H4 (cell line): ENCODE measurements around the gene ENAH. TPM values are rescaled to one million over a fixed set of nuclear protein-coding genes. Genes with fewer than 3 reads are reported as not detected.
"Not testable (repeated sequence)": the region's sequence is repeated elsewhere in the genome, so short reads cannot be mapped to it uniquely, and the experiment has no call there.

Source experiments
- DNase-seq: peaks from one replicate; pipeline ENCODE4 v3.0.0-alpha.2; 2015; ENCODE audit warnings: low spot score
- total RNA-seq: library from RNA; depleted of rRNA; stranded (reverse); fragments of >200 nt; shearing (Covaris generic); gene quantifications from 2 replicates; pipeline ENCODE4 v1.2.3, GENCODE V29; 2014

The ENAH gene
- total RNA-seq, 1 experiment from 2014 or later: 89.4 TPM

- no peak for DNase-seq
Measured at GRCh38 chr1:225527575-225527974, 125.3 kb downstream of the ENAH start.

DNA sequence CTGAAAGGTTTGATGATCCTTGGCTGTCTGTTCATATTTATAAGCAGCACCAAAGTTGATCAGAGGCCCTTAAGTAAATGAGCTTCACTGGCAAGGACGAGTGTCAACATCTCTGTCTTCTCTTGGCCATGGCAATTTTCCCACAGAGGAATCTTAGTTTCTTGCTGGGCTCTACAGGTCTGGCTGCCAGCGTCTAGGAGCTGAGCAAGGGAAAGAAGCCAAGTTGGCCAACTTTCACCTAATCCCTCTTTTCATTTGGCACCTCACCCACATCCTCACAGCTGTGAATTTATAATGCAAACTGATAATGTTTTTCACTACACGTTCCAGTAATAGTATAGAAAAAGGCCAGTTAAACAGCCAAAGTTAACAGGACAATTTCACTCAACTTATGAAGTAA, 126.0 kb downstream of the ENAH start:
- no peak for DNase-seq

DNA sequence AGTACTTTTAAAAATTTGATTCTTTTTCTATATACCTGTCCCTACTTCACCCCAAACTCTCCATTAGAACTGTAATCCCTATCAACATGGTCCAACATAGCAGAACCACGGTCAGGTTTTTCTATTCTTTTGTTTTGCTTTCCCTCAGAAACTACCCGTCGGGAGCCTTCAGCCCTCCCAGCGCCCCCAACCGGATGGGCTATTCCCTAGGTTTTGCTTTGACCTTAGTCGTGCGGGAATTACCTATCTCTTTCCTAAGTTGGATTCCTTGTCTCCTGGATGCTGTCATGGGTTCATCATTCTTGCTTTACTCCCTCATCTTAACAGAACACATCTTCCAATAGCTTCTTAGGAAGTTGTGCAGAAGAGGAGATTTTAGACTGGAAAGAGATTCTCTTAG, 127.5 kb downstream of the ENAH start:
- no peak for DNase-seq

- no peak for DNase-seq
Measured at GRCh38 chr1:225524570-225524969, 128.4 kb downstream of the ENAH start.

DNA sequence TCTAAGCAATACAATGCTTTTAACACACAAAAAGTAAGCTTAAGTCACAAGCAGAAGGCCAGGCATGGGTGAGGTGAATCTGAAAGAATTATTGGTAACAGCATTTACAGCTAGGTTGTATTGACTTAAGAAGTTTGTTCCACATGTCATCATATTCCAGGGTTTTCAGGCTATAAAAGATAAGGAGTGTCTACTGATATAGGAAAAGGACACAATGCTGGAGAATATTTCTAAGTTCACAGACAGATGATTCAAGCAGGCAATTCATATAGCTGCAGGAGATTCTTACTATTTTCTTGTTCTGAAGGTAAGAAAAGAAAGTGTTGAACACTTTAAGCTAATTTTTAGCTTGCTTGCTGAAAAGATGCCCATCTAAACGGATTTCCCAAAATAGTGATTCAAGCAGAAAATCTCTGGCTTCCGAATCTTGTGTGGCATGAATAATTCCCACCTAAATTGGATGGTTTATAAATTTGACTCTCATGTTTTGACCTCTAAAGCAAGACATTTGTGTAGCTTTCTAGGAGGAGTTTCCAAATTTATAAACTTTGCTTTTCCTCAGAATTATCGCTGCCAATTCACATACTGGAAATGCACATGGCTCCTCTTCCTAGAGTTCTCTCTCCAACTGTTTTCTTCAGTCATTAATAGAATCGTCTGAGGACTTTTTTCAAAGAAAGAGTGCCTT, 129.5 kb downstream of the ENAH start:
- no peak for DNase-seq

DNA sequence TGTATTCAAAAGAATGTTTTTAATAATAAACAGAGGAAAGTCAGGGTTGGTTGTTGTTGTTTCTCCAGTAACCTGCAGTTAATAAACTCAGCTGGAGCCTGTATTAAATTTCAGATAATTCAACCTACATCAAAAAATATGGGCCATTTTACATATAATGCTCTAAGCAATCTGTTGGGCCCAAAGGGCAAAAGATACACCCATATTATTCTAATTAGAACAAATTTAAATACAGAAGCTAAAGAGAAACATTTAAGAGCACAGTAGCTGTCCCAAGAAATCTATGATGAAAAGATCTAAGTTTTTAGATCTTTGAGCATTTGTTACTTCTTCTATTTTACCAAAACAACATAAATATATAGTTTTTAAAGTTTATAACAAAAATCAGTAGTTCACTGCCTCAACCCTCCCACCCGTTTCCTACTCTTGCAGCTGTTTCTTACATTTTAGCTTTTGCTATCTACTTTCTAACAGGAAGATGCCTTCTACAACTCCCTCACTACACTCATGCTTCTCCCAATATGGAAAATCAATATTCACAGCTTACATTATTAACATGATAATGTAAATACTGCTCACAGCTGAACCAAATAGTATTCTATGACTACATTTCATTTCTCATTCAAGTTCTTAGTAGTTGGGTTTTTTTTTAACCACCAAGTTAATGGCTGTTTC, 130.2 kb downstream of the ENAH start:
- no peak for DNase-seq

DNA sequence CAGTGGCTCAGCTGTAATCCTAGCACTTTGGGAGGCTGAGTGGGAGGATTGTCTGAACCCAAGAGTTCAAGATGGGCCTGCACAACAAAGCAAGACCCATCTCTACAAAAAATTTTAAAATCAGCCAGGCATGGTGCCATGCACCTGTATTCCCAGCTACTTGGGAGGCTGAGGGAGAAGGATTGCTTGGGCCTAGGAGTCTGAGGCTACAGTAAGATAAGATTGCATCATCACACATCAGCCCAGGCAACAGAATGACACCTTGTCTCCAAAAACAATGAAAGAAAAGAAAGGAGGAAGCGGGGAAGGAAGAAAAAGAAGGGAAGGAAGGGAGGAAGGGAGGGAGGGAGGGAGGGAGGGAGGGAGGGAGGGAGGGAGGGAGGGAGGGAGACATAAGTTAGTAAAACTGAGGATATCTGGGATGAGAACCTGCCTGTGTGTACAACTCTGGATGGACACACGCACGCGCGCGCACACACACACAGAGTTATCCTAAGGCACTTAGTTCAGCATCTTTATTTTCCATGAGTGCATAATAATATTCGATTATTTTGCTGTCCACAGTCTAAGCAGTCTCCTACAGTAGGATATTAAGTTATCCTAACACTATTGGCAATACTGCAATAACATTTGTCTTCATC, 132.2 kb downstream of the ENAH start:
- DNase-seq: no peak

DNA sequence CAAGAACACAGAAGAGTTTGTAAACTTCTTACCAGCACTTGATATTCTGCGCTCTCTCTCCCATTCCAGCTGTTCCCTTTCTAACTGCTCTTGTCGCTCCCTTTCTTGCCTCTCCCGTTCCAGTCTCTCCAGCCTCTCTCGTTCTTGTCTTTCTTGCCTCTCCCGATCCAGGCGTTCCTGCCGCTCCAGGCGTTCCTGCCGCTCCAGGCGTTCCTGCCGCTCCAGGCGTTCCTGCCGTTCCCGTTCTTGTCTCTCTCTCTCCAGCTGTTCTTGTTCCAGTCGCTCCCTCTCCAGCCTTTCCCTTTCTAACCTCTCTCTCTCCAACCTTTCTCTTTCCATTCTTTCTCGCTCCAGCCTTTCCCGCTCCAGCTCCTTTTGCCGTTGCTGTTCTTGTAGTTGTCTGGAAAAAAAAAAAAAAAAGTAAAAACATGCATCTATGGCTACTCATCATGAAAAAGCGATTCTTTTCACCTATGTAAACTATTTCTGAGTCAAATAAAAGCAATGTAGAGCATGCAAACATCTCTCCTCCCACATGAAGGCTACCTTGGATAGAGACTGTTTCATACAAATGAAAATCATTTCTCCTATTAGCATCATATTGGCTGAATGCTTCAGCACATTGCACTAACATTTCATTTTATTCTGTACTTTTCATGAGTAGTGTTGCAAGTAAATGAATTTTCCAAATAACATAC, 133.6 kb downstream of the ENAH start:
- no peak for DNase-seq

GRCh38 chr1:225517697-225518096, 135.2 kb downstream of the ENAH start:
- DNase-seq: no peak

DNA sequence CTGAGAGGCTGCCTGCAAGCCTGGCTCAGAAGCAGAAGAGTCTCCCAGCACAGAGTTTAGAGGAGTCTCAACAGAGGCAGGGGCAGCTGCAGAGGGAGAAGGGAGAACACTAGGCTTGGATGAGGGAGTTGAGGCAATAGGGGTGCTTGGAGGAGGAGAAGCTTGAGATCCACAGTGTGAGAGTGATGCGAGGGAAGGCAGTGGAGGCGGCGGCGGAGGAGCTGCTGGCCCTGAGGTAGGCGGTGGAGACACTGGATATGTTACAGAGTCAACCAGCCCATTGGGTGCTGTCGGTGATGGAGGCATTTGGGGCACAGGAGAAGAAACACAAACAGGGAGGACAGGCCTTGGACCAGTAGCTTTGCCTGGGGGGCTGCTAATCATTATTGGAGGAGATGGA, 135.7 kb downstream of the ENAH start:
- no peak for DNase-seq

DNA sequence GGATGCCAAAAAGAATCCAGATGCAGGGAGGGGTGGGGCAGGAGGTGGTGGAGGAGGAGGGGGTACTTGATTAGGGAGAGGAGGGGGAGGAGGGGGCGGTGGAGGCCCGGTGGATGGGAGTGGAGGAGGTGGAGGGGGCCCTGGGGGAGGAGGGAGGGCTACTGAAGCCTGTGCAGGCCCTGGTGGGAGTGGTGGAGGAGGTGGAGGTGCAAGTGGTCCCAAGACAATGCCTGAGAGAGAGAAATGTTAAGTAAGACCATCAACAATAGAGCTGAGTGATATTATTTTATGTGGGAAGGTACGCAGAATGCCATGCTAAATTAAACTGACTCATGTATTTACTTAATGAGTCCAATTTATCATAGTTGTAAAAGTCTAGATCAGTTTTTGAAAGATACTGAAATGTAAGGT, 138.2 kb downstream of the ENAH start:
- DNase-seq: no peak

GRCh38 chr1:225513576-225513975, 139.3 kb downstream of the ENAH start:
- DNase-seq: not testable (repeated sequence)

GRCh38 chr1:225511828-225512381, 141.0 kb downstream of the ENAH start:
- DNase-seq: no peak

- DNase-seq: not testable (repeated sequence)
Measured at GRCh38 chr1:225510740-225511139, 142.2 kb downstream of the ENAH start.

GRCh38 chr1:225509770-225510169, 143.2 kb downstream of the ENAH start:
- no peak for DNase-seq

- no peak for DNase-seq
Measured at GRCh38 chr1:225509376-225509707, 143.6 kb downstream of the ENAH start.

GRCh38 chr1:225508538-225509375, 144.2 kb downstream of the ENAH start:
- peak; percentile 95 for DNase-seq

DNA sequence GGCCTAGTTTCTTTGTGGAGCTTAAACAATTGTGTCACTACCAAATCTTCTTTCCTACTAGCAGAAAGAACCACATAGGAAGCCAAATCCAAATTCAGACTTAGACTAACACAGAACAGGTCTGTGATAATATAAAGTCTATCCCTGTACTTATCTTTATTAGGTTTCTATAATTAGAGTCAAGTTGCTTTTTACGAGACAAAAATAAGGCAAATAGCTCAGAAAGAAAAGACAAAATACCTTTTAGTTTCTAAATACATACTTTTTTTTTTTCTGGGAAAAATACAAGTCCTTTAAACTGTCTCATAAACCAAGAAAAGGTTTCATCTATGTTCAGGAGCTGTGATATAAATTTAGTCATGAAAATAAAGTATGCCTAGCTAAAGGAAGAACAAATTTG, 146.2 kb downstream of the ENAH start:
- DNase-seq: no peak

DNA sequence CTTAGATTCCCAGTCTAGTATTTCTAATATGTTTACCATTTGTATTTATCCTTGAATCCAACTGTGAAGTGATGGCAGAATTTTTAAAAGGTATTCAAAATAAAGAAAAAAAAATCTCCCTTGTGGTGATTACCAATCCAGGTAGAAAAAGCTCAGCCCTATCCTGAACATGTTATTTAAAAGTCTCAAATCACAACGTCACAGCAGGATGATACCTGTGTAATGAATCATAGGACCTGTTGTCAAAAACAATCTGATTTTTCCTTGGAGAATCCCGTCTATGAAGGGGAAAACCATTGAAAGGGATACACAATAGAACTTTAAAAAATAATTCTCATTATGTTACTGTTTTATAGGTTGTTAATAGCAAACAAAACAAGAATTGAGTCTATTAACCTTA, 148.1 kb downstream of the ENAH start:
- no peak for DNase-seq

DNA sequence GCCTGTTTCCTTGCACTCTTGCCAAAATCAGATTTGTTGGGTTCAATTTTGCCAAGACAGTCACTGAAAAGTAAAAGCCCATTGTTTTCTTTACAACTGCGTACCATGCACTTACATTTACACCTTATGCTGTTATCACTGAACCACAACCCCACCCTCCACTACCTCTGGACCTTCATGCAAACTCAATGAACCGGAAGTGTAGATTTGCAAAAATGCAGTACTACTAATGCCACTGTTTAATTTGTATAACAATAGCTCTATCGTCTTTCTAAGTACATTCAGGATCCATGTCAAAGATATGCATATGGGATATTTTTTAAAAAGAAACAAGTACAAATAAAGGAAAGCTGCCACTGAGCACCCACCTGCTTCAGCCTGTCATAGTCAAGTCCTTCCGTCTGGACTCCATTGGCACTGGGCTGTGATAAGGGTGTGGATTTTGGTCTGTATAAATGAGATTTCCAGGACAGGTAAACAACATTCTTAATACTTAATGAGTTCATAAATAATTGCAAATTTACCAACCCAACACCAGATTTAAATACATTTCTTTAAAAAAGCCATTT, 152.2 kb downstream of the ENAH start:
- no peak for DNase-seq

DNA sequence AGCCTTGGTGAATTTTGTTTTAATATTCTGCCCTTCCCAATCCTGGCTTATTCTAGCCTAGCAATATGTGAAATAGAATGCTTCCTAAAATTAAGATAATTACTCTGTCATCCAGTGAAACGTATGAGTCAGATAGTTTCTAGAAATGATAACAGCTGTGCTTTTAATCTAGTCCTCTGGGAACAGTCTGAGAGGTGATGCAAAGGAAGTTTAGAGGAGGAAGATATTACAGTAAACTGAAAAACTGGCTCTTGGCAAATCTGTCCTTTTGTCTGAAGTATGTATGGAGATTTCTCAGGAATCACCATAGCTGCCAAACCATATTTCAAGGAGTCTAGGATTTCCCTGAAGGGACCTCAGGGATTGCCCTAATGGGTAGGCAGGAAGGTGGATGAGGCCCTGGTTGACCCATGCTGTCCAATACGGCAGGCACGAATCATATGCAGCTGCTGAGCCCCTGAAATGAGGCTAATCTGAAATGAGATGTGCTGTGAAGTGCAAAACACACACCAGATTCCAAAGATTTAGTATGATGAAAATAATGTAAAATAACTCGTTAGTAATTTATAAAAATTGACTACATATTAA, 154.3 kb downstream of the ENAH start:
- no peak for DNase-seq
